ENCODE measurements around the gene HDDC2.

Gene HDDC2

GRCh38 chr6:125232466-125232865, 69.3 kb downstream of the HDDC2 start:
- DNase-seq, result no peak

- no peak for DNase-seq
Observed at GRCh38 chr6:125231574-125232343, 70.0 kb downstream of the HDDC2 start.

DNA sequence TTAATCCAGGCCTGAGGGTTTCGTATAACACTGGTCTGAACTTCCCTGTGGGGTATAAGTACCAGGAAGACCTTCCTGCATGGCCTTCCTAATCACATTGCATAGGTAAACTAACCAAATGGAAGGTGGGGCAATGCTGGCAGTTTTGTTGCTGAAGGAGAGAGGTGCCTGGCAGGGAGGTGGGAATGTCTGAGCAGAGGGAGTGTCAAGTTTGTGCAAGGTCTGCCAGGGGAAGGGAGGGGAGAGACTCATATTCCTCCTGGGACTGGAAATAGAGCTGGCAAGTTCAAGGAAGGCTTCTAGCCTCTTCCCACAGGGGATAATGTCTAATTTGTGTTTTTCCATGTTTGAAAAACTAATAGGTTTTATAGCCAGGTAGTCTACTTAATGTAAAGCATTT, 70.6 kb downstream of the HDDC2 start:
- no peak for DNase-seq

DNA sequence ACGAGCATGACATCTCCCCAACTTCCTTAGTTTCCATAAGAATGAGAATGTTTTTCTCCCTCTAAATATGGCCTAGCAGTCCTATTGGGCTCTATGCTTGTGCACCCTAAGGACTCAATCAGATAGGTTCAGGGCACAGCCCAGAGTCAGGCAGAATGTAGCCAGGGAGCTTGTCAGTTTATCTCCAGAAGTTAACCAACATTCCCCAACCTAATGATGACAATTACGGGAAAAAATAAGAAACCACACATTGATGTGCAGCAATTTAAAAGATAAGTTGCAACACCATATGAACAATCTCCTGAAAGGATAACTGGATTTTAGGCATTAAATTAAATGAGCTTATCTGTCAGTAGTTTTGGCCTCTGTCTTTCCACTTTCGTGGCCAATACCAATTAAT, 71.1 kb downstream of the HDDC2 start:
- no peak for DNase-seq

GRCh38 chr6:125228981-125229479, 72.7 kb downstream of the HDDC2 start:
- DNase-seq, result no peak

GRCh38 chr6:125227244-125227643, 74.5 kb downstream of the HDDC2 start:
- DNase-seq, result no peak
